ENCODE measurements around the gene ZBTB16.

- TF ChIP-seq CTCF (IDR thresholded peaks at IDR 0.05) (no peak), EZH2phosphoT487 (IDR thresholded peaks at IDR 0.05) (no peak), EZH2 (IDR thresholded peaks at IDR 0.05) (no peak)
These were observed 637 bp upstream of the ZBTB16 start for GRCh38 chr11:114058871-114059277.

Data from neural progenitor cell (in vitro differentiated cells).